Dendritic cell treated with granulocyte-macrophage colony-stimulating factor and Interleukin-4, amounts not matched to agents 40 ng/mL and 50 ng/mL, for 4 days (primary cell): ENCODE results near the gene FAAP100.

Experiments
- H3K27ac Mint-ChIP-seq: one replicate; pipeline ENCODE4 v1.8.0; 2022; ENCODE audit warnings: mild to moderate bottlenecking, mixed read lengths
- H3K27me3 Mint-ChIP-seq: one replicate; pipeline ENCODE4 v1.8.0; 2022; ENCODE audit warnings: mild to moderate bottlenecking, mixed read lengths
- H3K36me3 Mint-ChIP-seq: one replicate; pipeline ENCODE4 v1.8.0; 2022; ENCODE audit warnings: low read depth, mixed read lengths
- H3K4me1 Mint-ChIP-seq: one replicate; pipeline ENCODE4 v1.8.0; 2022; ENCODE audit warnings: low read depth, mixed read lengths
- H3K4me3 Mint-ChIP-seq: one replicate; pipeline ENCODE4 v1.8.0; 2022; ENCODE audit warnings: mild to moderate bottlenecking, moderate library complexity, mixed read lengths
- H3K9me3 Mint-ChIP-seq: one replicate; pipeline ENCODE4 v1.8.0; 2022; ENCODE audit warnings: mixed read lengths
- intact Hi-C: fragments of 100-400 bp; cut with micrococcal nuclease; formaldehyde crosslinking; loops from one replicate; pipeline ENCODE4 v1.15.0; 2022

FAAP100 gene

DNA sequence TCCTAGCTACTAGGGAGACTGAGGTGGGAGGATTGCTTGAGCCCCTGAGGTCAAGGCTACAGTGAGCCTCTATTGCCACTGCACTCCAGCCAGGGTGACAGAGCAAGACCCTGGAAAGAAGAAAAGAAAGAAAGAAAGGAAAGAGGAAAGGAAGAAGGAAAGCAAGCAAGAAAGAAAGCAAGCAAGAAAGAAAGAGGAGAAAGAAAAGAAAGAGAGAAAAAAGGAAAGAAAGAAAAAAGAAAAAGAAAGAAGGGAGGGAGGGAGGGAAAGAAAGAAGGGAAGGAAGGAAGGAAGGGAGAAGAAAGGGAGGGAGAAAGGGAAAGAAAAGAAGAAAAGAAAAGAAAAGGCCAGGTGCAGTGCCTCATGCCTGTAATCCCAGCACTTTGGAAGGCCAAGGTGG lies 48.5 kb downstream of the FAAP100 start:
- Mint-ChIP-seq H3K36me3 (peaks cover 8% of the 10 kb centered on the region), H3K4me3 (no peak overlapping the region), H3K9me3 (no peaks in the 10 kb centered on the region), H3K27me3 (peaks cover 32% of the 10 kb centered on the region), H3K27ac (no peak overlapping the region), H3K4me1 (peaks cover 6% of the 10 kb centered on the region)
- intact Hi-C loops = no loop called here

GRCh38 chr17:81502471-81503017 lies 49.6 kb downstream of the FAAP100 start:
- Mint-ChIP-seq H3K4me1 (no peaks in the 10 kb centered on the region), H3K27me3 (peaks cover 40% of the 10 kb centered on the region), H3K36me3 (no peaks in the 10 kb centered on the region), H3K27ac (no peak overlapping the region), H3K9me3 (no peaks in the 10 kb centered on the region), H3K4me3 (no peak overlapping the region)
- intact Hi-C loops = no loop called here

- intact Hi-C loops = no loop called here
- Mint-ChIP-seq H3K27ac (no peak overlapping the region), H3K4me3 (no peak overlapping the region), H3K27me3 (peaks cover 58% of the 10 kb centered on the region), H3K9me3 (no peaks in the 10 kb centered on the region), H3K36me3 (no peaks in the 10 kb centered on the region), H3K4me1 (no peaks in the 10 kb centered on the region)
Observed at GRCh38 chr17:81500047-81500446, 52.1 kb downstream of the FAAP100 start.

GRCh38 chr17:81499601-81499970 lies 52.6 kb downstream of the FAAP100 start:
- Mint-ChIP-seq H3K27me3 (peaks cover 60% of the 10 kb centered on the region), H3K4me1 (no peaks in the 10 kb centered on the region), H3K36me3 (no peaks in the 10 kb centered on the region), H3K4me3 (no peak overlapping the region), H3K27ac (no peak overlapping the region), H3K9me3 (no peaks in the 10 kb centered on the region)
- intact Hi-C loops = no loop called here

DNA sequence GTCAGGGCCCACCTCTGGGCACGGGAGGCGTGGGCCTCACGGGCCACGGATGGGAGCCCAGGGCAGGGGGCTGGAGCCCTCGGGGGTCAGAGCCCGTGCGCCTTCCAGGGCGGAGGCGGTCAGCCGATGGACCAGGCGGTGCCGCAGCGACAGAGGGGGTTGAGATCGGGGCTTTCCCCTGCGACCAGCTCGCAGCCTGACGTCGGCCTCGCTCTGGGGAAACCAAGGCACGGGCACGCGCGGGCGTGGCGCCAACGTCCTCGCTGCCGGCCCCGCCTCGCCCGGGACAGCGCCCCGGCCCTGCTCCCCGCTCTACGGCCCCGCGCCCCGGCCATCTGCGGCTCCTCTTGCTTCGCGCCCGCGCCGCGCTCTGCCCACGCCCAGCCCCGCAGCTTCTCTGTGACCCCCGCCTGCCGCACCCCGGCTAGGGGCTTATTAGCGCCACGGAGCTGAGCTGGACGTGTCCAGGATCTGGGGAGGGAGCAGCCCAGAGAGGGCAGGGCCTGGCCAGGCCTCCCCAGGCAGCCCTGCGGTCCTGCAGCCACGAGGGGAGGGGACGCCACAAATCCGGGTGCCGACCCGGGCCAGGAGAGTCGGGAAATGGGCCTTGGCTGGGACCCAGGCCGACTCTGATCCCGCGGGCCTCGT lies 53.1 kb downstream of the FAAP100 start:
- H3K36me3 Mint-ChIP-seq = no peaks in the 10 kb centered on the region
- intact Hi-C loops = no loop called here

DNA sequence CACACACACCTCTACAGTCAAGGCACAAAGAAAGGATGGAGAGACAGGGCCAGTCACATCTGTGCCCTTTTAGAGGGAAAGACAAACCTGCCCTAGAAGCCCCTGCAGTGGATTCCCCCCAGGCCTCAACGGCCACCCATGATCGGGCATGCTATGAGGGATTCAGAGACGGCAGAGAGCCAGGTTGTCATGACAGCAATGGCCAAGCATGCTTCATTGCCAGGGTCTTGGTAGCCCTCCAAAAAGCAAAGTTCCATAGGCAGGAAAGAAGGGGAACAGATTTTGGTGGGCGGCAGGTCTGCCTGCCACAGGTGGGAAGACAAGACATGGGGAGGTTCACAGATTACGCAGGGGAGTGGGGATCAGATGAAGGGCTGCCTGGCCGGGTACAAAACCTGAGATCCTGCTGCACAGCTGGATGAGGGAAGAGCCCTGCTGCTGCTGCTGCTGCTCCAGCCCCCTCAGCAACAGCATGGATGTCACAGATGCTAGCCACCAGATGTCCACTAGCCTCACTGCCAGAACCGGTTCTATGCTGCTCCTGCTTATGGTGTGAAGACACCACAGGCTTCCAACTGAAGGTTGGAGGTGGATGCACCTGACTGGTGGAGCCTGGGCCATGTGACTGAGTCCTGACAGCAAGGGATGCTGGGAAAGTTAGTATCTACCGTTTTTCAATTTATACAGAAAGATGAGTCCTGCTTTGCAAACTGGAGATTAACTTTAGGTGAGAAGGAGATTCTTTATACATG lies 57.4 kb downstream of the FAAP100 start:
- no peaks in the 10 kb centered on the region for H3K36me3 Mint-ChIP-seq
- H3K4me1 Mint-ChIP-seq = no peaks in the 10 kb centered on the region
- H3K27me3 Mint-ChIP-seq = peaks cover 77% of the 10 kb centered on the region
- H3K4me3 Mint-ChIP-seq = no peak overlapping the region
- H3K27ac Mint-ChIP-seq = no peak overlapping the region
- intact Hi-C loops = no loop called here
- H3K9me3 Mint-ChIP-seq = no peaks in the 10 kb centered on the region

More for the DNA sequence above, 53.1 kb downstream of the FAAP100 start:
- no peak overlapping the region for H3K4me3 Mint-ChIP-seq
- H3K27me3 Mint-ChIP-seq = peaks cover 63% of the 10 kb centered on the region
- H3K9me3 Mint-ChIP-seq = no peaks in the 10 kb centered on the region
- H3K4me1 Mint-ChIP-seq = no peaks in the 10 kb centered on the region
- no peak overlapping the region for H3K27ac Mint-ChIP-seq

DNA sequence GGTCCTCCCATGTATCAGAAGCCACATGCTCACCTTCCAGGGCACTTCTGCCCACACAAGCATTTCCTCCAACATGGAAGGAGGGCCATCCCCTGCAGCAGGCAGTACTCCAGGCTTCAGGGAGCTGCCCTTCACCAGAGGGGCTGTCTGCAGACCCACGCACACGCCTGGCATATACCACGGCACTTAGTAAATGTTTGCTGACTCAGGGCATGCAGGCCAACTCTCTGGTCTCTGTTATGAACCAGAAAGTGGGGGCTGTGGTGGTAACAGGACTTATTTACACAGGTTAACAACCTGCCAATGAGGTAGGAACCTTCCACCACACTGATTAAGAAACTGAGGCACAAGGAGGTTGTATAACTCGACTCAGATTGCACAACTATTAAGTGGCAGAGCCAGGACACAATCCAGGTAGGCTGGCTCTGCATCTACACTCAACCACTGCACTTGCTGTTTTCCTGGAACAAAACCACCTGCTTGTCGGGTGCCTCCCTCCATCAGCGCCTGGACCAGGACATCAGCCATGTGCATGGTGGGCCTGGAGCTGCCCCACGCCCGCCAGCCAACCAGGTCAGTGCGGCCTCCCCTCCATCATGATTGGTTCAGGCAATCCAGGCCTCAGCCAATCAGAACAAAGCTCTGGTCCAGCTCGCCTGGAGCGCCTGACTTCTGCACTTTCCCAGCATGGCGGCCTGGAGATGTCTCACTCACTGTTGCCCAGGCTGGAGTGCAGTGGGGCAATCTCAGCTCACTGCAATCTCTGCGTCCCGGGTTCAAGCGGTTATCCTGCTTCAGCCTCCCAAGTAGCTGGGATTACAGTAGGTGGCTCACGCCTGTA lies 58.7 kb downstream of the FAAP100 start:
- peaks cover 74% of the 10 kb centered on the region for H3K27me3 Mint-ChIP-seq
- no peaks in the 10 kb centered on the region for H3K36me3 Mint-ChIP-seq
- H3K4me1 Mint-ChIP-seq = peaks cover 7% of the 10 kb centered on the region
- no peak overlapping the region for H3K27ac Mint-ChIP-seq
- H3K4me3 Mint-ChIP-seq = no peak overlapping the region
- intact Hi-C loops = no loop called here
- H3K9me3 Mint-ChIP-seq = no peaks in the 10 kb centered on the region

DNA sequence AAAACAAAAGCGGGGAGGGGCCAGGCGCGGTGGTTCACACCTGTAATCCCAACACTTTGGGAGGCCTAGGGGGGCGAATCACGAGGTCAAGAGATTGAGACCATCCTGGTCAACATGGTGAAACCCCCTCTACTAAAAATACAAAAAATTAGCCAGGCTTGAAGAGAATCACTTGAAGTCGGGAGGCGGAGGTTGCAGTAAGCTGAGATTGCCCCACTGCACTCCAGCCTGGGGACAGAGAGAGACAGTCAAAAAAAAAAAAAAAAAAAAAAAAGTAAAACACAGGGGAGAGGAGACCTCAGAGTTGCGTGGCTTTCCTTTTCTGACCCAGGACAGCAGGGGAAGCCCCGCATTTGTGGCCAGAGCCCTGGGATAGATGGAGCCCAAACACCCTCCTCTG lies 59.4 kb downstream of the FAAP100 start:
- H3K4me1 Mint-ChIP-seq = peaks cover 7% of the 10 kb centered on the region
- intact Hi-C loops = no loop called here
- no peaks in the 10 kb centered on the region for H3K36me3 Mint-ChIP-seq
- no peak overlapping the region for H3K4me3 Mint-ChIP-seq
- H3K9me3 Mint-ChIP-seq = no peaks in the 10 kb centered on the region
- H3K27me3 Mint-ChIP-seq = peaks cover 68% of the 10 kb centered on the region
- no peak overlapping the region for H3K27ac Mint-ChIP-seq

GRCh38 chr17:81492202-81492601 lies 60.0 kb downstream of the FAAP100 start:
- Mint-ChIP-seq H3K4me3 (no peak overlapping the region), H3K4me1 (peaks cover 7% of the 10 kb centered on the region), H3K27ac (no peak overlapping the region), H3K9me3 (no peaks in the 10 kb centered on the region), H3K36me3 (no peaks in the 10 kb centered on the region), H3K27me3 (peaks cover 67% of the 10 kb centered on the region)
- intact Hi-C loops = no loop called here

DNA sequence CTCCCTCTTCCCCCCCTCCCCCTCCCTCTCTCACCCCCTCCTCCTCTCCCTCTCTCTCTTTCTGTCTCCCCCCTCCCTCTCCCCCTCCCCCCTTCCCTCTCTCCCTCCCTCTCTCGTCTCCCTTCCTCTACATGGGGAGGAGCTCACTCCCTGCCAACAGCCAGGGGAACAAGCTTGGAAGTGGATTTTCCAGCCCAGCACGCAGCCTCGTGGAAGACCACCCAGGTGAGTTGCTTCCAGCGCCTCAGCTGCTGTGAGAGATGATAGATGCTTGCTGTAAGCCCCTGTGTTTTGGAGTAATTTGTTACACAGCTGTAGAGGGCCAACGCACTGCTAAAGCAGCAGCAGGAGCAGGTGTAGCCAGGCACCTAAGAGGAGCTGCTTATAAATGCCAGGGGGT lies 60.4 kb downstream of the FAAP100 start:
- no peaks in the 10 kb centered on the region for H3K9me3 Mint-ChIP-seq
- H3K4me1 Mint-ChIP-seq = peaks cover 7% of the 10 kb centered on the region
- H3K27me3 Mint-ChIP-seq = peaks cover 64% of the 10 kb centered on the region
- no peak overlapping the region for H3K4me3 Mint-ChIP-seq
- no peaks in the 10 kb centered on the region for H3K36me3 Mint-ChIP-seq
- H3K27ac Mint-ChIP-seq = no peak overlapping the region
- intact Hi-C loops = no loop called here

- intact Hi-C loops = no loop called here
- Mint-ChIP-seq H3K4me3 (no peak overlapping the region), H3K9me3 (no peaks in the 10 kb centered on the region), H3K27ac (no peak overlapping the region), H3K4me1 (peaks cover 11% of the 10 kb centered on the region), H3K36me3 (no peaks in the 10 kb centered on the region), H3K27me3 (peaks cover 60% of the 10 kb centered on the region)
Observed at GRCh38 chr17:81491181-81491581, 61.0 kb downstream of the FAAP100 start.

DNA sequence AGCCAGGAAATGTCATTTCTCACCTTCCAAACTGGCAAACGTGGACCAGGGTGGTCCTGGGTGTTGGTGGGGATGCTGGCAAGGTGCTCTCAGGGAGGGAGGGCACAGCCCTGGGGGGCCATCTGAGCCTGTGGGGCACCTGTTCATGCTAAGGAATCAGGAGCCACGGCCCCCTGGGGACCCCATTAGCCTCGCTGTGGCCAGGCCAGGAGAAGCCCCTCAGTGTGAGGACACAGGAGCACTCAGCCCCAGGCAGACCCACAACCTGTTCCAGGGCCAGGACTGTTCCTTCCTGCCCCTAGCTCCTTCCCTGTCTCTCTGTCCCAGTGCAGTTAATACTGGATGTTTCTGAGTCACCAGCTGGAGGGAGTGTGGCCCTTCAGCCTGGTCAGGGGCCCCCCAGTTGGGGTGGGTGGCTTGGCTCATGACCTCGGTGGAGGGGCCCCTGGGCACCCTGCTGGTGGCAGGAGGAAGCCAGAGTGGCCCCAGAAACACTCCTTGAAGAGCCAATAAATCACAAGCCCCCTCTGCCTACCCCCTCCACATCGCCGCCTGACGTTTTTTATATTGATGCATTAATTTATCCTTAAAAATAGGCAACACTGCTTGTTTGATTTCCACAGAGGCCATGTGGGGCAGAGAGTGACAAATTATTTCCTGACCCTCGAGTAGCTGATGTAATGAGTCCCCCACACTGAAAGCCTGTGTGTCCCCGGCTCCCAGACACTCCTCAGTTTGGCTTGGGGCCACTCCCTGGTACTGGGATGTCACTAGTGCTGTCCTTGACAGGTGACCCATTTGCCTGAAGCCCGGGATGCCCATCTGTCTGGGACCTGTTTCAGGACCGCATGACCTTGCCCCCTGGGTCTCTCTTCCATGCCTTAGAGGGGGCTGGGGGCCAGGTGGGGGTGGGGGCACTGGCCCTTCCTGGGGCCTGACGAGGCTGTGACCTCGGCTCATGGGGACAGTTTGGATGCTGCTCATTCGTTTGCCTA lies 61.9 kb downstream of the FAAP100 start:
- no peak overlapping the region for H3K4me3 Mint-ChIP-seq
- peaks cover 16% of the 10 kb centered on the region for H3K4me1 Mint-ChIP-seq
- intact Hi-C loops = no loop called here
- peaks cover 58% of the 10 kb centered on the region for H3K27me3 Mint-ChIP-seq
- H3K27ac Mint-ChIP-seq = no peak overlapping the region
- H3K36me3 Mint-ChIP-seq = no peaks in the 10 kb centered on the region
- H3K9me3 Mint-ChIP-seq = no peaks in the 10 kb centered on the region
